K562 (cell line): ENCODE data around the gene TOP3A. TPM values are rescaled to one million over a fixed set of nuclear protein-coding genes. Genes with fewer than 3 reads are reported as not detected.

ENCODE experiments used
- ASH1L ChIP-seq: fragments of 450-650 bp; IDR thresholded peaks from 2 replicates; pipeline ENCODE4 v1.6.1; 2018; ENCODE audit warnings: borderline replicate concordance, mild to moderate bottlenecking, low read depth; ENCODE audit not compliant: partially characterized antibody
- DNMT1 ChIP-seq: fragments of 450-650 bp; IDR thresholded peaks from 2 replicates; pipeline ENCODE4 v1.6.1; 2016; ENCODE audit warnings: antibody characterized with exemption, mild to moderate bottlenecking
- FOXA3 ChIP-seq, 2 experiments: fragments of 450-650 bp in 1 of 2; sonication (generic) in 1 of 2; formaldehyde crosslinking; IDR thresholded peaks in 1 of 2; conservative IDR thresholded peaks in 1 of 2; 2 replicates each; pipeline versions ENCODE4 v1.4.0 to v1.8.0; 2020 to 2022; ENCODE audit warnings: mild to moderate bottlenecking in 2 of 2, missing genetic modification reagents in 1 of 2
- GATAD2B ChIP-seq: fragments of 450-650 bp; IDR thresholded peaks from 2 replicates; pipeline ENCODE4 v1.6.1; 2017; ENCODE audit warnings: mild to moderate bottlenecking, borderline replicate concordance
- HDAC1 ChIP-seq, 2 experiments: fragments of 450-650 bp; IDR thresholded peaks; 2 replicates each; pipeline ENCODE4 v1.6.1; 2016 to 2017; ENCODE audit warnings: inconsistent platforms in 1 of 2, mild to moderate bottlenecking in 1 of 2, moderate library complexity in 1 of 2
- IRF2 ChIP-seq: sonication (generic); formaldehyde crosslinking; IDR thresholded peaks from 2 replicates; pipeline ENCODE4 v1.8.1; 2022; ENCODE audit warnings: mild to moderate bottlenecking, missing genetic modification reagents
- MAZ ChIP-seq, 2 experiments: fragments of 450-650 bp in 1 of 2; sonication (generic) in 1 of 2; formaldehyde crosslinking; IDR thresholded peaks in 1 of 2; conservative IDR thresholded peaks in 1 of 2; 2 replicates each; pipeline versions ENCODE4 v1.4.0 to v1.5.0; 2020; ENCODE audit warnings: mild to moderate bottlenecking in 1 of 2, missing genetic modification reagents in 1 of 2
- PML ChIP-seq: IDR thresholded peaks from 2 replicates; pipeline ENCODE4 v1.6.1; 2012; ENCODE audit warnings: low read length, inconsistent platforms
- POLR2H ChIP-seq: IDR thresholded peaks from 2 replicates; pipeline ENCODE4 v1.6.1; 2016; ENCODE audit warnings: missing genetic modification characterization, low read depth, mild to moderate bottlenecking, control low read depth, missing compliant biosample characterization, moderate library complexity
- SMARCA5 ChIP-seq: fragments of 450-650 bp; IDR thresholded peaks from 2 replicates; pipeline ENCODE4 v1.6.1; 2016
- SMARCB1 ChIP-seq: IDR thresholded peaks from 2 replicates; pipeline ENCODE4 v1.6.1; 2011; ENCODE audit warnings: improper control_type of control experiment, low read depth; ENCODE audit not compliant: insufficient read length
- SP1 ChIP-seq: sonication (generic); formaldehyde crosslinking; IDR thresholded peaks from 2 replicates; pipeline ENCODE4 v1.8.1; 2022; ENCODE audit warnings: mild to moderate bottlenecking, missing genetic modification reagents
- SRSF1 ChIP-seq: fragments of 200-400 bp; formaldehyde crosslinking; IDR thresholded peaks from 2 replicates; pipeline ENCODE4 v1.6.1; 2017; ENCODE audit warnings: mild to moderate bottlenecking, low read depth, low read length, moderate library complexity
- TBL1XR1 ChIP-seq, 2 experiments: IDR thresholded peaks; 2 replicates each; pipeline ENCODE4 v1.6.1; 2012; ENCODE audit warnings: improper control_type of control experiment in 2 of 2, low read length in 2 of 2, mild to moderate bottlenecking in 1 of 2
- ZBTB7A ChIP-seq: IDR thresholded peaks from 2 replicates; pipeline ENCODE4 v1.6.1; 2011; ENCODE audit warnings: low read depth, mild to moderate bottlenecking, low read length, moderate library complexity, borderline replicate concordance; ENCODE audit not compliant: control insufficient read depth
- ZNF217 ChIP-seq: sonication (generic); formaldehyde crosslinking; IDR thresholded peaks from 2 replicates; pipeline ENCODE4 v1.8.0; 2022; ENCODE audit warnings: mild to moderate bottlenecking, missing genetic modification reagents
- ZNF551 ChIP-seq: fragments of 250-450 bp; sonication (Bioruptor Pico); IDR thresholded peaks from 2 replicates; pipeline ENCODE4 v1.5.0; 2021; ENCODE audit warnings: mild to moderate bottlenecking, moderate library complexity
- polyA plus RNA-seq, 8 experiments: library from polyadenylated mRNA; depleted of rRNA in 4 of 8; stranded (reverse) in 5 of 8; unstranded in 3 of 8; fragments of >200 nt; fragmentation: Nextera tagmentation in 2 of 8; fragmentation: Illumina TruSeq in 1 of 8; extraction: Ambion mirVana in 2 of 8; extraction: Trizol in 1 of 8; gene quantifications; 2 replicates each; pipeline versions ENCODE4 v1.2.1 to v1.2.3, GENCODE V29; 2011 to 2014; ENCODE audit warnings: inconsistent platforms in 1 of 8, missing spikeins in 1 of 8
- total RNA-seq, 7 experiments: library from RNA; depleted of rRNA in 6 of 7; stranded (reverse); fragments of >200 nt in 6 of 7; fragmentation: Illumina TruSeq in 2 of 7; extraction: Trizol in 2 of 7; gene quantifications; 2 replicates each; pipeline versions ENCODE4 v1.2.1 to v1.2.3, GENCODE V29; 2011 to 2021; ENCODE audit warnings: low replicate concordance in 1 of 7
- TF ChIP-seq, protein P1 (sequence below): fragments of 250-450 bp; sonication (Bioruptor Pico); IDR thresholded peaks from 2 replicates; pipeline ENCODE4 v1.4.0; 2020
- TF ChIP-seq, protein P2 (sequence below): fragments of 250-450 bp; sonication (Bioruptor Pico); IDR thresholded peaks from 2 replicates; pipeline ENCODE4 v1.8.0; 2022; ENCODE audit warnings: inconsistent platforms, mild to moderate bottlenecking, moderate library complexity, borderline replicate concordance
- TF ChIP-seq, protein P3 (sequence below): sonication (generic); formaldehyde crosslinking; IDR thresholded peaks from 2 replicates; pipeline ENCODE4 v1.8.1; 2023; ENCODE audit warnings: mild to moderate bottlenecking, missing genetic modification reagents
- TF ChIP-seq, protein P4 (sequence below): fragments of 450-650 bp; formaldehyde crosslinking; IDR thresholded peaks from 2 replicates; pipeline ENCODE4 v1.4.0; 2020; ENCODE audit warnings: mild to moderate bottlenecking, moderate library complexity

TOP3A gene
- total and polyA plus RNA-seq, 9 of the 15 experiments (the other 6 are each of a cell fraction or from before 2014, with no cell fraction given) = 5.2 to 49.7 (median 24.7) TPM

DNA sequence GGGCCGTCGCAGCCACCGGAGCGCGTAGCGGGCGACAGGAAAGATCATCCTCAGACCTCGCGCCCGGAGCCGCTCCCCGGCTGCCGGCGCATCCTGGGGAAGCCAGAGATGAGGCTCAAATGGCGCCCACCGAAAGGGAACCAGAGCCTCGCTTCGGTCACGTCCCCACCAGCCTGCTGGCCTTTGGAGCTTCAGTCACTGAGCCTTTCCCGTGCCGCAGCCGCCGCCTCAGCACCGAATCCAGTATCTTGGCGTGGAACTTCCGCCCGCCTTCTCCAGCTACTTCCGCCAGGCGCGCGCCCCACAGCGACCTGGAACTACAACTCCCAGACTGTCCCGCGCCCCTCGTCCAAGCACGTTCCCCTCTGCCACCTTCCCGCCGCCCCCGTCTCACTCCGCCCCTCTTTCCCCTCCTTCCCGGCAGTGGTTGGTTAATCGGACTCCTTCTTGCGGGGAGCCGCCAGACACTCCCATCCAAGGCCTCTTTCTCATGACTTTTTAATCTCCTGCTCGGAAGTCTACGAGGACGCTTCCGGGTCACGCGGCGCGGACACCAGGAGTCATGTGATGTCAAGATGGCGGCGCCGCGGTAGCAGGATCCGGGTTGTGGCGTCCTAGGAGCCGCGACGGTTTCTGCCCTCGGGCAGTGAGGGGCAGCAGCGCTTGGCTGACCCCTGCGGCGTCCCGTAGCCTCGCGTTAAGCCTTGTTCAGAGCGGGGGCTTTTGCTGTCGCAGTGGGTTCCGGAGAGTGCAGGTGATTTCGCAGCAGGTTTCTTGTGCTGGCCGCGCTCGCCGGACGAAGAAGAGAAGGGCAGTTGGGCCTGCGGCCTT, at the start of gene TOP3A, which contains the start of gene SMCR8 (continued):
- TF ChIP-seq FOXA3 (CRISPR knock-in tag; conservative IDR thresholded peaks at IDR 0.05 in 1 of 2, IDR thresholded peaks at IDR 0.05 in 1 of 2) = no peak
- TF ChIP-seq HDAC1 (IDR thresholded peaks at IDR 0.05) = peak in 1 of 2 experiments; percentile 92; a peak in 3 of 4 replicates
- TF ChIP-seq, protein P1, sequence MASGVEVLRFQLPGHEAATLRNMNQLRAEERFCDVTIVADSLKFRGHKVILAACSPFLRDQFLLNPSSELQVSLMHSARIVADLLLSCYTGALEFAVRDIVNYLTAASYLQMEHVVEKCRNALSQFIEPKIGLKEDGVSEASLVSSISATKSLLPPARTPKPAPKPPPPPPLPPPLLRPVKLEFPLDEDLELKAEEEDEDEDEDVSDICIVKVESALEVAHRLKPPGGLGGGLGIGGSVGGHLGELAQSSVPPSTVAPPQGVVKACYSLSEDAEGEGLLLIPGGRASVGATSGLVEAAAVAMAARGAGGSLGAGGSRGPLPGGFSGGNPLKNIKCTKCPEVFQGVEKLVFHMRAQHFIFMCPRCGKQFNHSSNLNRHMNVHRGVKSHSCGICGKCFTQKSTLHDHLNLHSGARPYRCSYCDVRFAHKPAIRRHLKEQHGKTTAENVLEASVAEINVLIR (CRISPR knock-in tag) = no peak
- no peak for TF ChIP-seq POLR2H (tag)
- no peak for TF ChIP-seq ZNF551 (CRISPR knock-in tag)
- TF ChIP-seq ASH1L = peak; percentile 76
- TF ChIP-seq IRF2 (CRISPR knock-in tag) = no peak
- no peak for TF ChIP-seq ZNF217 (CRISPR knock-in tag)
- no peak for TF ChIP-seq TBL1XR1 (IDR thresholded peaks at IDR 0.05; ENCODE audit: low read length in 2 of 2)
- TF ChIP-seq, protein P2, sequence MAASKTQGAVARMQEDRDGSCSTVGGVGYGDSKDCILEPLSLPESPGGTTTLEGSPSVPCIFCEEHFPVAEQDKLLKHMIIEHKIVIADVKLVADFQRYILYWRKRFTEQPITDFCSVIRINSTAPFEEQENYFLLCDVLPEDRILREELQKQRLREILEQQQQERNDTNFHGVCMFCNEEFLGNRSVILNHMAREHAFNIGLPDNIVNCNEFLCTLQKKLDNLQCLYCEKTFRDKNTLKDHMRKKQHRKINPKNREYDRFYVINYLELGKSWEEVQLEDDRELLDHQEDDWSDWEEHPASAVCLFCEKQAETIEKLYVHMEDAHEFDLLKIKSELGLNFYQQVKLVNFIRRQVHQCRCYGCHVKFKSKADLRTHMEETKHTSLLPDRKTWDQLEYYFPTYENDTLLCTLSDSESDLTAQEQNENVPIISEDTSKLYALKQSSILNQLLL (CRISPR knock-in tag) = no peak
- peak; percentile 26; a peak in 2 of 4 replicates for TF ChIP-seq MAZ (CRISPR knock-in tag; conservative IDR thresholded peaks at IDR 0.05 in 1 of 2, IDR thresholded peaks at IDR 0.05 in 1 of 2)
- TF ChIP-seq SMARCB1 = no peak
- TF ChIP-seq ZBTB7A = peak; percentile 27; the same call in 1 of the 2 replicates
- TF ChIP-seq, protein P3, sequence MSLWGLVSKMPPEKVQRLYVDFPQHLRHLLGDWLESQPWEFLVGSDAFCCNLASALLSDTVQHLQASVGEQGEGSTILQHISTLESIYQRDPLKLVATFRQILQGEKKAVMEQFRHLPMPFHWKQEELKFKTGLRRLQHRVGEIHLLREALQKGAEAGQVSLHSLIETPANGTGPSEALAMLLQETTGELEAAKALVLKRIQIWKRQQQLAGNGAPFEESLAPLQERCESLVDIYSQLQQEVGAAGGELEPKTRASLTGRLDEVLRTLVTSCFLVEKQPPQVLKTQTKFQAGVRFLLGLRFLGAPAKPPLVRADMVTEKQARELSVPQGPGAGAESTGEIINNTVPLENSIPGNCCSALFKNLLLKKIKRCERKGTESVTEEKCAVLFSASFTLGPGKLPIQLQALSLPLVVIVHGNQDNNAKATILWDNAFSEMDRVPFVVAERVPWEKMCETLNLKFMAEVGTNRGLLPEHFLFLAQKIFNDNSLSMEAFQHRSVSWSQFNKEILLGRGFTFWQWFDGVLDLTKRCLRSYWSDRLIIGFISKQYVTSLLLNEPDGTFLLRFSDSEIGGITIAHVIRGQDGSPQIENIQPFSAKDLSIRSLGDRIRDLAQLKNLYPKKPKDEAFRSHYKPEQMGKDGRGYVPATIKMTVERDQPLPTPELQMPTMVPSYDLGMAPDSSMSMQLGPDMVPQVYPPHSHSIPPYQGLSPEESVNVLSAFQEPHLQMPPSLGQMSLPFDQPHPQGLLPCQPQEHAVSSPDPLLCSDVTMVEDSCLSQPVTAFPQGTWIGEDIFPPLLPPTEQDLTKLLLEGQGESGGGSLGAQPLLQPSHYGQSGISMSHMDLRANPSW (CRISPR knock-in tag) = no peak
- peak; percentile 62; the same call in 1 of the 2 replicates for TF ChIP-seq SP1
- TF ChIP-seq PML = no peak
- no peak for TF ChIP-seq SMARCA5
- TF ChIP-seq, protein P4, sequence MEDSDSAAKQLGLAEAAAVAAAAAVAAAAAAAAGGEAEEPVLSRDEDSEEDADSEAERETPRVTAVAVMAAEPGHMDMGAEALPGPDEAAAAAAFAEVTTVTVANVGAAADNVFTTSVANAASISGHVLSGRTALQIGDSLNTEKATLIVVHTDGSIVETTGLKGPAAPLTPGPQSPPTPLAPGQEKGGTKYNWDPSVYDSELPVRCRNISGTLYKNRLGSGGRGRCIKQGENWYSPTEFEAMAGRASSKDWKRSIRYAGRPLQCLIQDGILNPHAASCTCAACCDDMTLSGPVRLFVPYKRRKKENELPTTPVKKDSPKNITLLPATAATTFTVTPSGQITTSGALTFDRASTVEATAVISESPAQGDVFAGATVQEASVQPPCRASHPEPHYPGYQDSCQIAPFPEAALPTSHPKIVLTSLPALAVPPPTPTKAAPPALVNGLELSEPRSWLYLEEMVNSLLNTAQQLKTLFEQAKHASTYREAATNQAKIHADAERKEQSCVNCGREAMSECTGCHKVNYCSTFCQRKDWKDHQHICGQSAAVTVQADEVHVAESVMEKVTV = no peak
- no peak for TF ChIP-seq DNMT1
- TF ChIP-seq SRSF1 = no peak
- TF ChIP-seq GATAD2B = no peak
